ENCODE data around the gene TMEM72.

DNA sequence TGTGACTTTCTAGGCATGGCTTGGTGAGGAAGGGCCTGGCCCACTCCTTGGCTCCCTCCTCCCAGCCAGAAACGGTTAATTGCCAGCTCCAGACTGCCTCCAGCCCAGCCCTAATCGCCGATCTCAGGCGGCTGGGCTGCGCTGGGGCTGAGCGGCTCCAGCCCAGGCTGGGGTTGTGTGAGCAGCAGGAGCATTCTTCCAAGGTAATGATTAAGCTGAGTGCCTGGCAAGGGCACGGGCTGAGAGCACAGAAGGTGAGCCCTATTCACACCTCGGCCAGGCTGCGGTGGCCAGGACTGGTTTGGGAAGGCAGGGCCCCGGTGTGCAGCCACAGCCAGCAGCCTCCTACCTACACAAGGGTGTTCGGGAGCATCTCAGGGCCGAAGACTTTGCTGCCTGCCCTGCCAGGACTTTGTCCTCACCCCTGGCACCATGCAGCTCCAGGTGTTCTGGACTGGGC is at the start of gene TMEM72:
- TF ChIP-seq, protein P1, sequence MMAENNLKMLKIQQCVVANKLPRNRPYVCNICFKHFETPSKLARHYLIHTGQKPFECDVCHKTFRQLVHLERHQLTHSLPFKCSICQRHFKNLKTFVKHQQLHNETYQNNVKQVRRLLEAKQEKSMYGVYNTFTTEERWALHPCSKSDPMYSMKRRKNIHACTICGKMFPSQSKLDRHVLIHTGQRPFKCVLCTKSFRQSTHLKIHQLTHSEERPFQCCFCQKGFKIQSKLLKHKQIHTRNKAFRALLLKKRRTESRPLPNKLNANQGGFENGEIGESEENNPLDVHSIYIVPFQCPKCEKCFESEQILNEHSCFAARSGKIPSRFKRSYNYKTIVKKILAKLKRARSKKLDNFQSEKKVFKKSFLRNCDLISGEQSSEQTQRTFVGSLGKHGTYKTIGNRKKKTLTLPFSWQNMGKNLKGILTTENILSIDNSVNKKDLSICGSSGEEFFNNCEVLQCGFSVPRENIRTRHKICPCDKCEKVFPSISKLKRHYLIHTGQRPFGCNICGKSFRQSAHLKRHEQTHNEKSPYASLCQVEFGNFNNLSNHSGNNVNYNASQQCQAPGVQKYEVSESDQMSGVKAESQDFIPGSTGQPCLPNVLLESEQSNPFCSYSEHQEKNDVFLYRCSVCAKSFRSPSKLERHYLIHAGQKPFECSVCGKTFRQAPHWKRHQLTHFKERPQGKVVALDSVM (CRISPR knock-in tag; IDR thresholded peaks at IDR 0.05) = no peak
- TF ChIP-seq NCOA2 (CRISPR knock-in tag; IDR thresholded peaks at IDR 0.05) (no peak), FOXJ3 (CRISPR knock-in tag; IDR thresholded peaks at IDR 0.05; ENCODE audit: borderline replicate concordance) (no peak), CTCF (CRISPR knock-in tag; IDR thresholded peaks at IDR 0.05) (no peak; the same call in 1 of the 2 replicates), PPARG (CRISPR knock-in tag; conservative IDR thresholded peaks at IDR 0.05) (no peak)
